Mesenchymal stem cell (in vitro differentiated cells and primary cell): Measurements from ENCODE around the gene TRPV2.

Experiments used
- DNase-seq: peaks from one replicate; pipeline ENCODE4 v3.0.0-alpha.2; 2013
- H2AFZ ChIP-seq: one replicate; pipeline ENCODE4 v1.6.1; 2013; ENCODE audit warnings: low read depth, mild to moderate bottlenecking, control low read depth, inconsistent platforms, low read length, moderate library complexity
- H2AK5ac ChIP-seq: 2 replicates; pipeline ENCODE4 v1.6.1; 2013; ENCODE audit warnings: low read length, moderate library complexity, mild to moderate bottlenecking, inconsistent platforms; ENCODE audit not compliant: severe bottlenecking
- H2BK120ac ChIP-seq: one replicate; pipeline ENCODE4 v1.6.1; 2013; ENCODE audit warnings: low read depth, mild to moderate bottlenecking, inconsistent platforms, low read length, moderate library complexity
- H2BK12ac ChIP-seq, 2 experiments: one replicate each; pipeline ENCODE4 v1.6.1; 2013; ENCODE audit warnings: inconsistent platforms in 2 of 2, low read length in 2 of 2, mild to moderate bottlenecking in 2 of 2, moderate library complexity in 2 of 2, control low read depth in 1 of 2
- H2BK15ac ChIP-seq: one replicate; pipeline ENCODE4 v1.6.1; 2013; ENCODE audit warnings: mild to moderate bottlenecking, low read depth, inconsistent platforms; ENCODE audit not compliant: poor library complexity, severe bottlenecking
- H2BK5ac ChIP-seq: 2 replicates; pipeline ENCODE4 v1.6.1; 2013; ENCODE audit warnings: low read depth, mild to moderate bottlenecking, low read length, control low read depth, inconsistent platforms; ENCODE audit not compliant: poor library complexity, severe bottlenecking
- H3K14ac ChIP-seq, 2 experiments: one replicate each; pipeline ENCODE4 v1.6.1; 2013; ENCODE audit warnings: inconsistent platforms in 2 of 2, low read length in 2 of 2, control low read depth in 1 of 2, mild to moderate bottlenecking in 1 of 2, moderate library complexity in 1 of 2
- H3K18ac ChIP-seq, 2 experiments: one replicate each; pipeline ENCODE4 v1.6.1; 2013; ENCODE audit warnings: inconsistent platforms in 2 of 2, low read length in 2 of 2, control low read depth in 1 of 2, low read depth in 1 of 2, mild to moderate bottlenecking in 1 of 2
- H3K23ac ChIP-seq, 2 experiments: one replicate each; pipeline ENCODE4 v1.6.1; 2013; ENCODE audit warnings: inconsistent platforms in 2 of 2, low read length in 2 of 2, mild to moderate bottlenecking in 2 of 2, moderate library complexity in 2 of 2, control low read depth in 1 of 2
- H3K27ac ChIP-seq: 2 replicates; pipeline ENCODE4 v1.5.1; 2013; ENCODE audit warnings: mild to moderate bottlenecking, moderate library complexity, low read length, control low read depth, inconsistent platforms; ENCODE audit not compliant: poor library complexity, severe bottlenecking
- H3K27me3 ChIP-seq, 2 experiments: 2 replicates each; pipeline versions ENCODE4 v1.6.1 to v1.7.0; 2013; ENCODE audit warnings: low read length in 2 of 2, mild to moderate bottlenecking in 2 of 2, moderate library complexity in 2 of 2, control low read depth in 1 of 2, inconsistent platforms in 1 of 2; ENCODE audit not compliant: control insufficient read depth in 1 of 2, insufficient read depth in 1 of 2
- H3K36me3 ChIP-seq, 2 experiments: 2 replicates each; pipeline versions ENCODE4 v1.6.1 to v1.7.0; 2013; ENCODE audit warnings: low read length in 2 of 2, control low read depth in 1 of 2, inconsistent platforms in 1 of 2, low read depth in 1 of 2, mild to moderate bottlenecking in 1 of 2; ENCODE audit not compliant: insufficient read depth in 2 of 2, control insufficient read depth in 1 of 2
- H3K4ac ChIP-seq, 2 experiments: one replicate each; pipeline ENCODE4 v1.6.1; 2013; ENCODE audit warnings: inconsistent platforms in 2 of 2, low read length in 2 of 2, mild to moderate bottlenecking in 2 of 2, moderate library complexity in 2 of 2, control low read depth in 1 of 2, low read depth in 1 of 2
- H3K4me1 ChIP-seq: 2 replicates; pipeline ENCODE4 v1.6.1; 2013; ENCODE audit warnings: low read depth, low read length, control low read depth; ENCODE audit not compliant: control insufficient read depth, insufficient read depth
- H3K4me2 ChIP-seq: 2 replicates; pipeline ENCODE4 v1.6.1; 2013; ENCODE audit warnings: low read length, mild to moderate bottlenecking, inconsistent platforms; ENCODE audit not compliant: poor library complexity, severe bottlenecking
- H3K4me3 ChIP-seq, 2 experiments: 2 replicates each; pipeline versions ENCODE4 v1.5.1 to v1.7.0; 2013; ENCODE audit warnings: low read length in 2 of 2, mild to moderate bottlenecking in 2 of 2, control low read depth in 1 of 2, low read depth in 1 of 2; ENCODE audit not compliant: insufficient read depth in 1 of 2
- H3K79me1 ChIP-seq: replicated peaks from 2 replicates; pipeline ENCODE4 v1.6.1; 2013; ENCODE audit warnings: mild to moderate bottlenecking, control low read depth, low read length, inconsistent platforms; ENCODE audit not compliant: poor library complexity, severe bottlenecking
- H3K9ac ChIP-seq: 2 replicates; pipeline ENCODE4 v1.7.0; 2013; ENCODE audit warnings: mild to moderate bottlenecking, low read length, moderate library complexity
- H3K9me3 ChIP-seq: 2 replicates; pipeline ENCODE4 v1.7.0; 2013; ENCODE audit warnings: mild to moderate bottlenecking, low read length; ENCODE audit not compliant: control insufficient read depth
- H4K8ac ChIP-seq: one replicate; pipeline ENCODE4 v1.6.1; 2013; ENCODE audit warnings: inconsistent platforms, mild to moderate bottlenecking, low read length, moderate library complexity
- H4K91ac ChIP-seq: one replicate; pipeline ENCODE4 v1.6.1; 2013; ENCODE audit warnings: mild to moderate bottlenecking, low read length, inconsistent platforms
- WGBS: methylation state at CpG from one replicate; pipeline ENCODE4 v1.1.7; 2013; ENCODE audit warnings: mixed read lengths; 5-methylcytosine and 5-hydroxymethylcytosine counted together

Gene TRPV2

GRCh38 chr17:16463358-16464302, 48.3 kb downstream of the TRPV2 start:
- Histone ChIP-seq H4K8ac (no peak overlapping the region), H3K4me1 (peaks cover 6% of the 10 kb centered on the region), H3K79me1 (no peaks in the 10 kb centered on the region), H2AK5ac (no peak overlapping the region), H2BK5ac (no peak overlapping the region), H3K4me2 (no peak overlapping the region), H3K9me3 (no peaks in the 10 kb centered on the region), H3K27ac (no peak overlapping the region), H2BK15ac (no peak overlapping the region), H3K36me3 (peaks cover 0 to 11% of the 10 kb centered on the region in 2 experiments), H3K4me3 (no peak overlapping the region), H2AFZ (no peak overlapping the region), H3K27me3 (no peaks in the 10 kb centered on the region), H3K4ac (no peak overlapping the region), H2BK12ac (peak overlapping the region in 1 of 2 experiments; percentile 37), H3K9ac (no peak overlapping the region), H4K91ac (peak overlapping the region; percentile 28), H3K23ac (no peak overlapping the region), H3K14ac (peak overlapping the region in 1 of 2 experiments; percentile 35), H2BK120ac (no peak overlapping the region), H3K18ac (peak overlapping the region in 1 of 2 experiments; percentile 32)
- peak; percentile 26 for DNase-seq
- WGBS, result 87% methylated on average over 10 of the region's 13 CpGs

- Histone ChIP-seq H3K4me3 (no peak overlapping the region), H2BK5ac (no peak overlapping the region), H3K36me3 (peaks cover 0 to 11% of the 10 kb centered on the region in 2 experiments), H3K9ac (peak overlapping the region; percentile 25), H3K4ac (no peak overlapping the region), H2BK15ac (no peak overlapping the region), H3K27ac (no peak overlapping the region), H4K91ac (no peak overlapping the region), H2BK120ac (no peak overlapping the region), H4K8ac (no peak overlapping the region), H3K4me1 (peaks cover 6% of the 10 kb centered on the region), H2BK12ac (no peak overlapping the region), H2AK5ac (no peak overlapping the region), H3K4me2 (no peak overlapping the region), H3K23ac (no peak overlapping the region), H3K79me1 (no peaks in the 10 kb centered on the region), H2AFZ (no peak overlapping the region), H3K18ac (no peak overlapping the region), H3K14ac (no peak overlapping the region), H3K9me3 (no peaks in the 10 kb centered on the region), H3K27me3 (peaks cover 0 to 3% of the 10 kb centered on the region in 2 experiments)
- no peak for DNase-seq
- 88% methylated on average over 12 of the region's 12 CpGs for WGBS
Observed at GRCh38 chr17:16464303-16465051, 49.1 kb downstream of the TRPV2 start.

GRCh38 chr17:16465052-16465312, 49.6 kb downstream of the TRPV2 start:
- Histone ChIP-seq H2BK120ac (no peak overlapping the region), H4K8ac (no peak overlapping the region), H3K36me3 (peaks cover 0 to 11% of the 10 kb centered on the region in 2 experiments), H3K27me3 (peaks cover 0 to 3% of the 10 kb centered on the region in 2 experiments), H2BK12ac (no peak overlapping the region), H3K27ac (no peak overlapping the region), H3K9ac (peak overlapping the region; percentile 25), H3K4me2 (no peak overlapping the region), H2AK5ac (no peak overlapping the region), H3K4me1 (peaks cover 5% of the 10 kb centered on the region), H2AFZ (no peak overlapping the region), H3K18ac (no peak overlapping the region), H4K91ac (no peak overlapping the region), H2BK15ac (no peak overlapping the region), H3K4ac (no peak overlapping the region), H2BK5ac (no peak overlapping the region), H3K14ac (no peak overlapping the region), H3K23ac (no peak overlapping the region), H3K79me1 (no peaks in the 10 kb centered on the region), H3K9me3 (no peaks in the 10 kb centered on the region), H3K4me3 (no peak overlapping the region)
- no peak for DNase-seq
- 87% methylated on average over 3 of the region's 3 CpGs for WGBS

GRCh38 chr17:16465861-16466338, 50.5 kb downstream of the TRPV2 start:
- H3K4me1 ChIP-seq, result peaks cover 4% of the 10 kb centered on the region
- no peak overlapping the region for H2AK5ac ChIP-seq
- H3K9me3 ChIP-seq, result no peaks in the 10 kb centered on the region
- no peak overlapping the region for H3K4me2 ChIP-seq
- H3K9ac ChIP-seq, result no peak overlapping the region
- H4K91ac ChIP-seq, result no peak overlapping the region
- H3K18ac ChIP-seq, result no peak overlapping the region
- H2BK120ac ChIP-seq, result no peak overlapping the region
- no peak overlapping the region for H3K23ac ChIP-seq
- no peak for DNase-seq
- H2BK15ac ChIP-seq, result no peak overlapping the region
- H3K36me3 ChIP-seq, result peaks cover 0 to 11% of the 10 kb centered on the region in 2 experiments
- no peak overlapping the region for H3K4me3 ChIP-seq
- H2BK12ac ChIP-seq, result no peak overlapping the region
- H3K27me3 ChIP-seq, result peaks cover 0 to 6% of the 10 kb centered on the region in 2 experiments
- no peak overlapping the region for H2BK5ac ChIP-seq
- H3K14ac ChIP-seq, result no peak overlapping the region
- 65% methylated on average over 4 of the region's 4 CpGs for WGBS
- H3K79me1 ChIP-seq, result no peaks in the 10 kb centered on the region
- H3K27ac ChIP-seq, result no peak overlapping the region
- no peak overlapping the region for H2AFZ ChIP-seq
- H3K4ac ChIP-seq, result no peak overlapping the region
- peak overlapping the region; percentile 27 for H4K8ac ChIP-seq
